Stimulated activated CD4-positive, alpha-beta T cell treated with anti-CD3 and anti-CD28 coated beads, TNF-alpha, amount 100 ng/mL, for 4 hours (primary cell): ENCODE data around the gene ARHGAP15.

Experiments used
- DNase-seq, 3 experiments: peaks; one replicate each; pipeline ENCODE4 v3.0.0-alpha.2; 2020; ENCODE audit warnings: low read depth in 3 of 3

Gene ARHGAP15

GRCh38 chr2:143144813-143145455 lies 15.7 kb downstream of the ARHGAP15 start:
- no peak for DNase-seq

GRCh38 chr2:143146366-143146765 lies 17.1 kb downstream of the ARHGAP15 start:
- no peak for DNase-seq

- DNase-seq = no peak
Measured at GRCh38 chr2:143146815-143147530, 17.8 kb downstream of the ARHGAP15 start.

- no peak for DNase-seq
Measured at GRCh38 chr2:143148011-143148410, 18.8 kb downstream of the ARHGAP15 start.

GRCh38 chr2:143148757-143149156 lies 19.5 kb downstream of the ARHGAP15 start:
- no peak for DNase-seq

- no peak for DNase-seq
Measured at GRCh38 chr2:143150287-143150686, 21.1 kb downstream of the ARHGAP15 start.

- no peak for DNase-seq
Measured at GRCh38 chr2:143151111-143151752, 22.0 kb downstream of the ARHGAP15 start.

GRCh38 chr2:143152219-143152618 lies 23.0 kb downstream of the ARHGAP15 start:
- no peak for DNase-seq

GRCh38 chr2:143152637-143153036 lies 23.4 kb downstream of the ARHGAP15 start:
- no peak for DNase-seq

- DNase-seq = no peak
Measured at GRCh38 chr2:143155661-143156060, 26.4 kb downstream of the ARHGAP15 start.

GRCh38 chr2:143157001-143157400 lies 27.8 kb downstream of the ARHGAP15 start:
- no peak for DNase-seq

- DNase-seq = no peak
Measured at GRCh38 chr2:143157418-143157817, 28.2 kb downstream of the ARHGAP15 start.

- no peak for DNase-seq
Measured at GRCh38 chr2:143158098-143158497, 28.9 kb downstream of the ARHGAP15 start.

GRCh38 chr2:143158551-143159485 lies 29.6 kb downstream of the ARHGAP15 start:
- DNase-seq = no peak

- DNase-seq = no peak
Measured at GRCh38 chr2:143159486-143159840, 30.2 kb downstream of the ARHGAP15 start.

- no peak for DNase-seq
Measured at GRCh38 chr2:143160732-143161707, 31.8 kb downstream of the ARHGAP15 start.

- peak in 2 of 3 experiments; percentile 43 to 45 for DNase-seq
Measured at GRCh38 chr2:143162123-143162837, 33.1 kb downstream of the ARHGAP15 start.

GRCh38 chr2:143162997-143163396 lies 33.8 kb downstream of the ARHGAP15 start:
- no peak for DNase-seq

- DNase-seq = no peak
Measured at GRCh38 chr2:143163499-143163898, 34.3 kb downstream of the ARHGAP15 start.

GRCh38 chr2:143165291-143165690 lies 36.1 kb downstream of the ARHGAP15 start:
- DNase-seq = no peak
